Mammary epithelial cell (primary cell): Measurements from ENCODE around the gene TLE3.
"Not testable (repeated sequence)": the region's sequence is repeated elsewhere in the genome, so short reads cannot be mapped to it uniquely, and the experiment has no call there.

Experiments
- CTCF ChIP-seq, 2 donors: IDR thresholded peaks in 1 of 2; conservative IDR thresholded peaks in 1 of 2; 2 replicates each; pipeline ENCODE4 v1.5.1; 2011 to 2012; ENCODE audit warnings: inconsistent platforms in 2 of 2, low read length in 2 of 2, mild to moderate bottlenecking in 2 of 2, control low read depth in 1 of 2, low read depth in 1 of 2; ENCODE audit not compliant: insufficient read depth in 1 of 2; ENCODE audit errors: extremely low read depth in 1 of 2
- EZH2 ChIP-seq: IDR thresholded peaks from 2 replicates; pipeline ENCODE4 v1.6.1; 2012; ENCODE audit warnings: low read length, inconsistent platforms, borderline replicate concordance

GRCh38 chr15:70112572-70113303, 15.0 kb upstream of the TLE3 start:
- TF ChIP-seq CTCF (conservative IDR thresholded peaks at IDR 0.05 in 1 of 2, IDR thresholded peaks at IDR 0.05 in 1 of 2; ENCODE audit: extremely low read depth in 1 of 2, insufficient read depth in 1 of 2, low read depth in 1 of 2, low read length in 2 of 2); EZH2: not testable (repeated sequence)
